ENCODE results near the gene LRMDA.

- no peak for TF ChIP-seq POLR2A (IDR thresholded peaks at IDR 0.05)
- TF ChIP-seq, protein P1, sequence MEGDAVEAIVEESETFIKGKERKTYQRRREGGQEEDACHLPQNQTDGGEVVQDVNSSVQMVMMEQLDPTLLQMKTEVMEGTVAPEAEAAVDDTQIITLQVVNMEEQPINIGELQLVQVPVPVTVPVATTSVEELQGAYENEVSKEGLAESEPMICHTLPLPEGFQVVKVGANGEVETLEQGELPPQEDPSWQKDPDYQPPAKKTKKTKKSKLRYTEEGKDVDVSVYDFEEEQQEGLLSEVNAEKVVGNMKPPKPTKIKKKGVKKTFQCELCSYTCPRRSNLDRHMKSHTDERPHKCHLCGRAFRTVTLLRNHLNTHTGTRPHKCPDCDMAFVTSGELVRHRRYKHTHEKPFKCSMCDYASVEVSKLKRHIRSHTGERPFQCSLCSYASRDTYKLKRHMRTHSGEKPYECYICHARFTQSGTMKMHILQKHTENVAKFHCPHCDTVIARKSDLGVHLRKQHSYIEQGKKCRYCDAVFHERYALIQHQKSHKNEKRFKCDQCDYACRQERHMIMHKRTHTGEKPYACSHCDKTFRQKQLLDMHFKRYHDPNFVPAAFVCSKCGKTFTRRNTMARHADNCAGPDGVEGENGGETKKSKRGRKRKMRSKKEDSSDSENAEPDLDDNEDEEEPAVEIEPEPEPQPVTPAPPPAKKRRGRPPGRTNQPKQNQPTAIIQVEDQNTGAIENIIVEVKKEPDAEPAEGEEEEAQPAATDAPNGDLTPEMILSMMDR (IDR thresholded peaks at IDR 0.05): no peak
Observed at GRCh38 chr10:75971402-75972211, 540.2 kb downstream of the LRMDA start.
